GM12891 (cell line): ENCODE data around the gene TGFB2.

Source experiments
- DNase-seq: peaks from one replicate; pipeline ENCODE4 v3.0.0; 2011; ENCODE audit warnings: low spot score; ENCODE audit not compliant: insufficient read length
- FAIRE-seq: peaks from 2 replicates; lab custom pipeline; 2011; peaks lifted over from hg19 to GRCh38; lab: Jason Lieb, UNC
- PAX5 ChIP-seq: IDR thresholded peaks from 2 replicates; pipeline ENCODE4 v1.6.1; 2011; ENCODE audit warnings: low read length, moderate library complexity, mild to moderate bottlenecking; ENCODE audit not compliant: insufficient read depth, severe bottlenecking
- POLR2A ChIP-seq: IDR thresholded peaks from 2 replicates; pipeline ENCODE4 v1.6.1; 2011; ENCODE audit warnings: low read depth, low read length, control low read depth
- POLR2AphosphoS5 ChIP-seq: IDR thresholded peaks from 2 replicates; pipeline ENCODE4 v1.6.1; 2011; ENCODE audit warnings: low read depth, low read length, control low read depth
- POU2F2 ChIP-seq: IDR thresholded peaks from 2 replicates; pipeline ENCODE4 v1.6.1; 2011; ENCODE audit warnings: low read depth, mild to moderate bottlenecking, control low read depth, low read length, moderate library complexity
- SPI1 ChIP-seq: IDR thresholded peaks from 2 replicates; pipeline ENCODE4 v1.6.1; 2011; ENCODE audit warnings: low read depth, low read length, control low read depth
- TAF1 ChIP-seq: IDR thresholded peaks from 2 replicates; pipeline ENCODE4 v1.6.1; 2011; ENCODE audit warnings: low read depth, low read length, control low read depth

The TGFB2 gene

GRCh38 chr1:218330043-218330623 lies 15.0 kb upstream of the TGFB2 start:
- DNase-seq (no peak), FAIRE-seq (no peak)
- TF ChIP-seq POLR2AphosphoS5 = no peak
- TF ChIP-seq SPI1 = no peak
- no peak for TF ChIP-seq POLR2A
- no peak for TF ChIP-seq POU2F2
- TF ChIP-seq PAX5 = no peak
- no peak for TF ChIP-seq TAF1

GRCh38 chr1:218332416-218332815 lies 12.7 kb upstream of the TGFB2 start:
- TF ChIP-seq PAX5 (no peak), POLR2AphosphoS5 (no peak), TAF1 (no peak), SPI1 (no peak), POLR2A (no peak)
- no peak for FAIRE-seq
- no peak for DNase-seq

- FAIRE-seq = no peak
These were observed 8.8 kb upstream of the TGFB2 start for GRCh38 chr1:218336328-218336727.

GRCh38 chr1:218339267-218339831 lies 5.8 kb upstream of the TGFB2 start:
- FAIRE-seq = peak; percentile 43
- no peak for DNase-seq
- TF ChIP-seq TAF1 = no peak
- TF ChIP-seq POLR2A = no peak
- no peak for TF ChIP-seq SPI1
- TF ChIP-seq PAX5 = no peak
- no peak for TF ChIP-seq POU2F2
- no peak for TF ChIP-seq POLR2AphosphoS5

More at GRCh38 chr1:218336328-218336727, 8.8 kb upstream of the TGFB2 start:
- no peak for TF ChIP-seq POLR2A
- no peak for TF ChIP-seq PAX5
- no peak for TF ChIP-seq POU2F2
- TF ChIP-seq POLR2AphosphoS5 = no peak
- TF ChIP-seq TAF1 = no peak
- TF ChIP-seq SPI1 = no peak
- no peak for DNase-seq

DNA sequence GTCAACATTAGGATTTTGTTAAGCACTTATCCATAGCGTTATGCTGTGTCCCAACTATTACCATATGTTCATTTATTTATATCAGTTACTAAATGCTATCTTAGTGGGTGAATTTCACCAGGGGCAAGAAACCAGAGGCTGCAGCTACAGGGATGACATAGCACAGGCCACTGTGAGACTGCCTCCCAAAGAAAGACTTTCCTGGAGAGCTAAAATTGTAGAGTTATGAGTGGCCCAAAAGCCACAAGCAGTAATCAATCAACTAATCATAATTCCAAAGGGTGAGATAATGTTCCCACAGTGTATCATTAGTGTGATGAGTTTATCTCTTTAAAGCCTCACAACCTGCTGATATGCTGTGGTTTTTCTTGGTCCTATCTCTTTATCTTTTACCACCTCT lies 3.8 kb upstream of the TGFB2 start:
- TF ChIP-seq POU2F2 = no peak
- TF ChIP-seq PAX5 = no peak
- TF ChIP-seq SPI1 = no peak
- TF ChIP-seq POLR2AphosphoS5 = no peak
- TF ChIP-seq POLR2A = no peak
- TF ChIP-seq TAF1 = no peak
- FAIRE-seq (no peak), DNase-seq (no peak)

DNA sequence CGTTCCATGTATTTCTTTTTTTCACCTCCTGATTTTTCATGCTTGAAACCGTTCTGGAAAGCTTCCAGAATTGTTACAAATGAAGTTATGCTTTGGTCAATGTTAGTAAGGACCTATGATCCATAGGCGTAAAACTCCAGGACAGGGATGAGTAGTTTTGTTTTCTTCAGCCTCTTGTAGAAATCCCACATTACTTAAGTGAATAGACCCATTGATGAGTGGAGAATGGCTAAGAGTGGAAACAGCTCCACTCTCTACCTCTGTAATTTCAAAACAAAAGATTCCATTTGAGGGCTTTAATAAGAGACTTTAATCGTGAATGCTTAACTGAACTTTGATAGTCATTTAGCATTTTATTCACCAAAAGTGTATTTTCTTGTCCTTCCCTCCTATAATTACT lies 3.0 kb upstream of the TGFB2 start:
- no peak for TF ChIP-seq POU2F2
- FAIRE-seq = no peak
- no peak for DNase-seq

GRCh38 chr1:218345673-218346390 lies 696 bp downstream of the TGFB2 start:
- FAIRE-seq (peak; percentile 78), DNase-seq (peak; percentile 42)
- TF ChIP-seq SPI1 (peak; percentile 2; the same call in 1 of the 2 replicates), TAF1 (no peak), POU2F2 (no peak), POLR2A (no peak), POLR2AphosphoS5 (no peak), PAX5 (no peak)

DNA sequence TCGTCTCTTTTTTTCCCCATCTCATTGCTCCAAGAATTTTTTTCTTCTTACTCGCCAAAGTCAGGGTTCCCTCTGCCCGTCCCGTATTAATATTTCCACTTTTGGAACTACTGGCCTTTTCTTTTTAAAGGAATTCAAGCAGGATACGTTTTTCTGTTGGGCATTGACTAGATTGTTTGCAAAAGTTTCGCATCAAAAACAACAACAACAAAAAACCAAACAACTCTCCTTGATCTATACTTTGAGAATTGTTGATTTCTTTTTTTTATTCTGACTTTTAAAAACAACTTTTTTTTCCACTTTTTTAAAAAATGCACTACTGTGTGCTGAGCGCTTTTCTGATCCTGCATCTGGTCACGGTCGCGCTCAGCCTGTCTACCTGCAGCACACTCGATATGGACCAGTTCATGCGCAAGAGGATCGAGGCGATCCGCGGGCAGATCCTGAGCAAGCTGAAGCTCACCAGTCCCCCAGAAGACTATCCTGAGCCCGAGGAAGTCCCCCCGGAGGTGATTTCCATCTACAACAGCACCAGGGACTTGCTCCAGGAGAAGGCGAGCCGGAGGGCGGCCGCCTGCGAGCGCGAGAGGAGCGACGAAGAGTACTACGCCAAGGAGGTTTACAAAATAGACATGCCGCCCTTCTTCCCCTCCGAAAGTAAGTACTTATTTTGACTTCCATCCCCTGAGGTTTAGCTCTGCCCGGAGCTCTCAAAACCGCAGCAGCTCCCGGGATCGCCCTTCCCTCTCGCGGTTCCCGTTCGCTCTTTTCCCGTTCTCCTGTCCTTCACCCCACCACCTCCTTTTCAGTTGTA lies 1.5 kb downstream of the TGFB2 start:
- FAIRE-seq (no peak), DNase-seq (no peak)
- no peak for TF ChIP-seq SPI1
- TF ChIP-seq POLR2AphosphoS5 = no peak
- no peak for TF ChIP-seq PAX5
- no peak for TF ChIP-seq POU2F2
- no peak for TF ChIP-seq TAF1
- no peak for TF ChIP-seq POLR2A

DNA sequence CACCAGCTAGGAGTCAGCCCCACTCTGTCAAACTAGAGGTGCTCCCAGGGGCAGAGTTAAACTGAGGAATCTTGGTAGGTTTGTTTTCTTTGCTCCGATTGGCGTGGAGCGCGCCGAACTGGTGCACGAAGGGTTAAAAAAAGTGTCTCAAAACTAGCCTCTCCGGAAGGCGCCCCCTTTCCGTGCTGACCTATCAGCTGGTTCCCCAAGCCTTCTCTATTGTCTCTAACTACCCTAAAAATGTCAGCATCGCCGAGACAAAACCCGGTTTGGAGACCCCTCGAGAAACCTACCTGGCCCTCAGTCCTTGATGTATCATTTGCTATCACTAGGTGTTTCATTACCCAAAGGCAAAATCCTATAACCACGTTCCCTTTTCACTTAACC lies 2.2 kb downstream of the TGFB2 start:
- no peak for FAIRE-seq
- DNase-seq = no peak
- TF ChIP-seq POLR2AphosphoS5 = no peak
- no peak for TF ChIP-seq POLR2A
- no peak for TF ChIP-seq TAF1
- TF ChIP-seq POU2F2 = no peak
- TF ChIP-seq PAX5 = no peak
- no peak for TF ChIP-seq SPI1
